Measurements from ENCODE around the gene KIR3DL2.
"Not testable (repeated sequence)": the region's sequence is repeated elsewhere in the genome, so short reads cannot be mapped to it uniquely, and the experiment has no call there.

Gene KIR3DL2

DNA sequence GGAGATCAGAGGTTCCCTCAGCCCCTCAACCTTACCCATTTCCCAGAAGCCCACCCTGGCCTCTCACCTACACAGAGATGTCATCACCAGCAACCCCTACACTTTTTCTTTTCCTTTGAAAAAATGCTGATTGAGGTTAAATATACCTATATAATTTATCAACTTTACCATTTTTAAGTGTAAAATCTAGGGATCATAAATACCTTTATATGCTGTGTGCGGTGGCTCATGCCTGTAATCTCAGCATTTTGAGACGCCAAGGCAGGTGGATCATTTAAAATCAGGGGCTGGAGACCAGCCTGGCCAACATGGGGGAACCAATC, 43.8 kb upstream of the KIR3DL2 start:
- Histone ChIP-seq H3K4me2 (ENCODE audit: low read length) (no peak overlapping the region), H3K79me2 (ENCODE audit: control insufficient read depth, insufficient read depth, low read length) (no peaks in the 10 kb centered on the region), H2BK5ac (ENCODE audit: low read length) (no peak overlapping the region), H4K5ac (ENCODE audit: low read length) (no peak overlapping the region), H3K9ac (ENCODE audit: low read length) (no peak overlapping the region), H2AK5ac (ENCODE audit: low read length) (no peak overlapping the region), H3K4me1 (ENCODE audit: control insufficient read depth, low read depth, low read length) (no peaks in the 10 kb centered on the region), H3K36me3 (ENCODE audit: control insufficient read depth, insufficient read depth, low read length) (no peaks in the 10 kb centered on the region), H3K23ac (ENCODE audit: low read length) (no peak overlapping the region), H2BK15ac (replicated peaks; ENCODE audit: low read depth) (no peak overlapping the region), H3K4ac (ENCODE audit: low read depth, low read length) (no peak overlapping the region), H3K27ac (ENCODE audit: low read depth, low read length) (no peak overlapping the region), H3K18ac (ENCODE audit: low read length) (no peak overlapping the region), H3K4me3 (ENCODE audit: low read length) (no peak overlapping the region), H3K27me3 (ENCODE audit: insufficient read depth, low read length, poor library complexity) (no peaks in the 10 kb centered on the region), H3K56ac (ENCODE audit: low read length) (no peak overlapping the region), H3K79me1 (ENCODE audit: low read length) (no peaks in the 10 kb centered on the region), H2BK120ac (ENCODE audit: low read depth, low read length) (no peak overlapping the region), H4K8ac (ENCODE audit: low read depth, low read length) (no peak overlapping the region)
- no CpG with 5 or more reads among the region's 2 CpGs for WGBS (ENCODE audit: extremely low coverage, insufficient coverage, low lambda C conversion rate)
- DNase-seq: no peak

DNA sequence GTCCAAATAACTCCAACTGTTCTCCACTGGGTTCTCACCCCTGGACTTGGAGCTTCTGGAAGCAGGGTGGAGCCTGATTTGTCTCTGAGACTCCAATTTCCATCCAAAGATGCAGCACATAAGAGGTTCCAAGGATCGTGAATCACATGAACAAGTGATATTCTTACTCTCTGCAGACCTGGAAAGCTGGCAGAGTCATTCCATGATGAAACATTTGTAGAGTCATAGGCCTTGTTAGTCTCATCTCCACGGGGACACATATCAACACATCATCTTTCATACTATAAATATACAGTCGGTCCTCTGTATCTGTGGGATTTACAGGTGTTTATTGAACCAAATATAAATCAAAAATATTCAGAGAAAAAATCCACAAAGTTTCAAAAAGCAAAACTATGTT, 35.7 kb upstream of the KIR3DL2 start:
- not testable (repeated sequence) for H3K4me2 ChIP-seq (ENCODE audit: low read length); H3K79me2 ChIP-seq (ENCODE audit: control insufficient read depth, insufficient read depth, low read length); H4K5ac ChIP-seq (ENCODE audit: low read length); H3K9ac ChIP-seq (ENCODE audit: low read length); H3K27ac ChIP-seq (ENCODE audit: low read depth, low read length); H2AK5ac ChIP-seq (ENCODE audit: low read length); DNase-seq; H3K4me1 ChIP-seq (ENCODE audit: control insufficient read depth, low read depth, low read length); H3K4ac ChIP-seq (ENCODE audit: low read depth, low read length); H3K56ac ChIP-seq (ENCODE audit: low read length); H3K23ac ChIP-seq (ENCODE audit: low read length); H2BK15ac ChIP-seq (replicated peaks; ENCODE audit: low read depth); H3K27me3 ChIP-seq (ENCODE audit: insufficient read depth, low read length, poor library complexity); H3K18ac ChIP-seq (ENCODE audit: low read length); H3K4me3 ChIP-seq (ENCODE audit: low read length); H2BK5ac ChIP-seq (ENCODE audit: low read length); H2BK120ac ChIP-seq (ENCODE audit: low read depth, low read length); H3K36me3 ChIP-seq (ENCODE audit: control insufficient read depth, insufficient read depth, low read length); H4K8ac ChIP-seq (ENCODE audit: low read depth, low read length); H3K79me1 ChIP-seq (ENCODE audit: low read length)
- no CpG with 5 or more reads among the region's 3 CpGs for WGBS (ENCODE audit: extremely low coverage, insufficient coverage, low lambda C conversion rate)

DNA sequence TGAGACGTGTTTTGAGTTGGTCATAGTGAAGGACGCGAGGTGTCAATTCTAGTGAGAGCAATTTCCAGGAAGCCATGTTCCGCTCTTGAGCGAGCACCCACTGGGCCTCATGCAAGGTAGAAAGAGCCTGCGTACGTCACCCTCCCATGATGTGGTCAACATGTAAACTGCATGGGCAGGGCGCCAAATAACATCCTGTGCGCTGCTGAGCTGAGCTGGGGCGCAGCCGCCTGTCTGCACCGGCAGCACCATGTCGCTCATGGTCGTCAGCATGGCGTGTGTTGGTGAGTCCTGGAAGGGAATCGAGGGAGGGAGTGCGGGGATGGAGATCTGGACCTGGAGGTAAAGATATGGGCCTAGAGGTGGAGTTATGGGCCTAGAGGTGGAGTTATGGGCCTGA, 34.0 kb upstream of the KIR3DL2 start, which contains the start of gene KIR3DL1:
TSS of gene KIR3DL1 (plus strand) at position 218 of the 400 bp plus-strand sequence.
- H3K4me2 ChIP-seq (ENCODE audit: low read length); H2BK120ac ChIP-seq (ENCODE audit: low read depth, low read length); H3K79me1 ChIP-seq (ENCODE audit: low read length); H3K4ac ChIP-seq (ENCODE audit: low read depth, low read length); H3K36me3 ChIP-seq (ENCODE audit: control insufficient read depth, insufficient read depth, low read length); H3K4me1 ChIP-seq (ENCODE audit: control insufficient read depth, low read depth, low read length); H3K27ac ChIP-seq (ENCODE audit: low read depth, low read length); H3K79me2 ChIP-seq (ENCODE audit: control insufficient read depth, insufficient read depth, low read length); H2BK15ac ChIP-seq (replicated peaks; ENCODE audit: low read depth); H3K56ac ChIP-seq (ENCODE audit: low read length); H2AK5ac ChIP-seq (ENCODE audit: low read length); H4K8ac ChIP-seq (ENCODE audit: low read depth, low read length); H2BK5ac ChIP-seq (ENCODE audit: low read length); H3K23ac ChIP-seq (ENCODE audit: low read length); H4K5ac ChIP-seq (ENCODE audit: low read length); H3K27me3 ChIP-seq (ENCODE audit: insufficient read depth, low read length, poor library complexity); H3K4me3 ChIP-seq (ENCODE audit: low read length); H3K18ac ChIP-seq (ENCODE audit: low read length); DNase-seq; H3K9ac ChIP-seq (ENCODE audit: low read length): not testable (repeated sequence)
- no CpG with 5 or more reads among the region's 17 CpGs for WGBS (ENCODE audit: extremely low coverage, insufficient coverage, low lambda C conversion rate)

DNA sequence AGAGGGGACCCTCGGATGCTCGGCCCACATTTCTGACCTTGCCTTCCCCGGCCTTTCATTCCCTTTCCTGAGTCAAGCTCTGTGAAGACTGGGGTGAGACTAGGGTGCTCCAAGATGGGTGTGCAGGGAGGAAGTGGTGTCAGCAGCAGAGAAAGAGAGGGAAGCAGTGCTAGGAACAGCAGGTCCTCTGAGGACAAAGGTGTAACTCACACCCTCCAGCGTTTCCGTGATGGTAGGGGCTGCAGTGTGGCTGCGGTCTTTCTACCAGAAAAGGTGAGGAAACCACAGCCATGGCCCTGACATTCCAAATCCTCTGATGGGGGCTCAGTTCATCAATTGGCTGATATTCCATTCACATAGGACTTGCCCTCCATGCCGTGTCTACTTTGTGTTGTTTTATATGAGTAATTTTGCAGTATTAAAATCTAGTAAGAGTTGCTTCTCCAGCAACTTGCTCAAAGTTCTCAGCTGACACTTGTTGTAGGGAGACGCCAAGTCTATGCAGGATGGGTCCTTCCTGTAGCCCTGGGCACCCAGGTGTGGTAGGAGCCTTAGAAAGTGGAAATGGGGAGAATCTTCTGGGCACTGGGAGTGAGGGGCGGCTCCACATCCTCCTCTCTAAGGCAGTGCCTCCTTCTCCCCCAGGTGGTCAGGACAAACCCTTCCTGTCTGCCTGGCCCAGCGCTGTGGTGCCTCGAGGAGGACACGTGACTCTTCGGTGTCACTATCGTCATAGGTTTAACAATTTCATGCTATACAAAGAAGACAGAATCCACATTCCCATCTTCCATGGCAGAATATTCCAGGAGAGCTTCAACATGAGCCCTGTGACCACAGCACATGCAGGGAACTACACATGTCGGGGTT, 32.3 kb upstream of the KIR3DL2 start:
- Histone ChIP-seq H3K36me3 (ENCODE audit: control insufficient read depth, insufficient read depth, low read length) (no peaks in the 10 kb centered on the region), H3K4me2 (ENCODE audit: low read length) (no peak overlapping the region), H3K79me2 (ENCODE audit: control insufficient read depth, insufficient read depth, low read length) (no peaks in the 10 kb centered on the region), H3K27me3 (ENCODE audit: insufficient read depth, low read length, poor library complexity) (no peaks in the 10 kb centered on the region), H3K23ac (ENCODE audit: low read length) (no peak overlapping the region), H3K18ac (ENCODE audit: low read length) (no peak overlapping the region), H3K27ac (ENCODE audit: low read depth, low read length) (no peak overlapping the region), H3K56ac (ENCODE audit: low read length) (no peak overlapping the region), H3K4me3 (ENCODE audit: low read length) (no peak overlapping the region), H3K79me1 (ENCODE audit: low read length) (no peaks in the 10 kb centered on the region), H3K4ac (ENCODE audit: low read depth, low read length) (no peak overlapping the region), H4K5ac (ENCODE audit: low read length) (no peak overlapping the region), H4K8ac (ENCODE audit: low read depth, low read length) (no peak overlapping the region), H2BK5ac (ENCODE audit: low read length) (no peak overlapping the region), H3K9ac (ENCODE audit: low read length) (no peak overlapping the region), H3K4me1 (ENCODE audit: control insufficient read depth, low read depth, low read length) (no peaks in the 10 kb centered on the region), H2BK120ac (ENCODE audit: low read depth, low read length) (no peak overlapping the region), H2BK15ac (replicated peaks; ENCODE audit: low read depth) (no peak overlapping the region), H2AK5ac (ENCODE audit: low read length) (no peak overlapping the region)
- no CpG with 5 or more reads among the region's 15 CpGs for WGBS (ENCODE audit: extremely low coverage, insufficient coverage, low lambda C conversion rate)
- DNase-seq: no peak

DNA sequence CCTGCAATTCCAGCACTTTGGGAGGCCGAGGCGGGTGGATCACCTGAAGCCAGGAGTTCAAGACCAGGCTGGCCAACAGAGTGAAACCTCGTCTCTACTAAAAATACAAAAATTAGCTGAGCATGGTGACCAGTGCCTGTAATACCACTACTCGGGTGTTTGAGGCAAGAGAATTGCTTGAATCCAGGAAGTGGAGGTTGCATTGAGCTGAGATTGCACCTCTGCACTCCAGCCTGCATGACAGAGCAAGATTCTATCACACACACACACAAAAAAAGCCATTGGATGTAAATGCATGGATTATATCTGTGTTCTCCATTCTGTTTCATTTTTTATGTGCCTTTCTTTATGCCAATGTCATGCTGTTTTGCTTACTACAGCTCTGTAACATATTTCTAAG, 25.8 kb upstream of the KIR3DL2 start:
- DNase-seq: not testable (repeated sequence)

DNA sequence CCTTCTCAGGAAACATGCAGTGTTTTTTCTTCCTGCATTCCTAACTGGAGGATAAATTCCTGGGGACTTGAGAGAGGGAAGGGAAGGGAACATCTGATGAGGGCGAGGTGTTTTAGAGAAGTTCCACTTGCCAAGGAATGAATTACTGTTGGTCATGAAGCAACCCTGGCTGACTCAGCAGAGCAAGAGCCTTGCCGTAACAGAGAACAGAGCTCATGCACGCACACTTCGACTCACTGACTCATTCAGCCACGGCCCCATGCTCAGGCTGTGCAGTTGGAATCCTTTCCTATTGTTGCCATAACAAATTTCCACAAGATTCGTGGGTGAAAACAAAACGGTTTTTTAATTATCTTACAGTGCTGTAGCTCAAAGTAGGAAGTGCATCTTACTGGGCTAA, 24.9 kb upstream of the KIR3DL2 start:
- H3K79me1 ChIP-seq (ENCODE audit: low read length); DNase-seq; H3K27me3 ChIP-seq (ENCODE audit: insufficient read depth, low read length, poor library complexity); H3K4me3 ChIP-seq (ENCODE audit: low read length); H3K9ac ChIP-seq (ENCODE audit: low read length); H3K4me1 ChIP-seq (ENCODE audit: control insufficient read depth, low read depth, low read length); H4K5ac ChIP-seq (ENCODE audit: low read length); H3K23ac ChIP-seq (ENCODE audit: low read length); H3K4ac ChIP-seq (ENCODE audit: low read depth, low read length); H3K27ac ChIP-seq (ENCODE audit: low read depth, low read length); H2AK5ac ChIP-seq (ENCODE audit: low read length); H3K79me2 ChIP-seq (ENCODE audit: control insufficient read depth, insufficient read depth, low read length); H3K56ac ChIP-seq (ENCODE audit: low read length); H2BK120ac ChIP-seq (ENCODE audit: low read depth, low read length); H3K36me3 ChIP-seq (ENCODE audit: control insufficient read depth, insufficient read depth, low read length); H3K18ac ChIP-seq (ENCODE audit: low read length); H2BK15ac ChIP-seq (replicated peaks; ENCODE audit: low read depth); H4K8ac ChIP-seq (ENCODE audit: low read depth, low read length); H3K4me2 ChIP-seq (ENCODE audit: low read length); H2BK5ac ChIP-seq (ENCODE audit: low read length): not testable (repeated sequence)
- WGBS (ENCODE audit: extremely low coverage, insufficient coverage, low lambda C conversion rate): no CpG with 5 or more reads among the region's 7 CpGs

More for the DNA sequence above, 25.8 kb upstream of the KIR3DL2 start:
- H3K18ac ChIP-seq (ENCODE audit: low read length); H4K5ac ChIP-seq (ENCODE audit: low read length); H3K4ac ChIP-seq (ENCODE audit: low read depth, low read length); H2BK5ac ChIP-seq (ENCODE audit: low read length); H3K56ac ChIP-seq (ENCODE audit: low read length); H3K4me3 ChIP-seq (ENCODE audit: low read length); H3K79me1 ChIP-seq (ENCODE audit: low read length); H4K8ac ChIP-seq (ENCODE audit: low read depth, low read length); H3K4me1 ChIP-seq (ENCODE audit: control insufficient read depth, low read depth, low read length); H3K27me3 ChIP-seq (ENCODE audit: insufficient read depth, low read length, poor library complexity); H2AK5ac ChIP-seq (ENCODE audit: low read length); H2BK15ac ChIP-seq (replicated peaks; ENCODE audit: low read depth); H3K9ac ChIP-seq (ENCODE audit: low read length); H3K27ac ChIP-seq (ENCODE audit: low read depth, low read length); H2BK120ac ChIP-seq (ENCODE audit: low read depth, low read length); H3K36me3 ChIP-seq (ENCODE audit: control insufficient read depth, insufficient read depth, low read length); H3K4me2 ChIP-seq (ENCODE audit: low read length); H3K79me2 ChIP-seq (ENCODE audit: control insufficient read depth, insufficient read depth, low read length); H3K23ac ChIP-seq (ENCODE audit: low read length): not testable (repeated sequence)
- no CpG with 5 or more reads among the region's 4 CpGs for WGBS (ENCODE audit: extremely low coverage, insufficient coverage, low lambda C conversion rate)

Measured in mesendoderm (in vitro differentiated cells).